T-helper 2 cell treated with Interferon-gamma antibody and Interleukin-4, amounts not matched to agents 100 ng/mL and 5 ng/mL, for 36 hours (primary cell): ENCODE measurements around the gene RPH3AL. TPM values are rescaled to one million over a fixed set of nuclear protein-coding genes. Genes with fewer than 3 reads are reported as not detected.

Source experiments
- intact Hi-C: fragments of 100-400 bp; cut with micrococcal nuclease; formaldehyde crosslinking; loops from one replicate; pipeline ENCODE4 v1.15.1; 2023
- total RNA-seq: library from RNA; stranded (reverse); gene quantifications from 2 replicates; pipeline ENCODE4 v1.2.3, GENCODE V29; 2022

Gene RPH3AL
- total RNA-seq, 1 donor from 2014 or later = 4.9 TPM

GRCh38 chr17:301681-302299 lies 50.8 kb downstream of the RPH3AL start:
- intact Hi-C loops = no loop called here

- intact Hi-C loops = no loop called here
These were observed 51.7 kb downstream of the RPH3AL start for GRCh38 chr17:300881-301280.

- intact Hi-C loops = no loop called here
These were observed 53.1 kb downstream of the RPH3AL start for GRCh38 chr17:299546-299945.

GRCh38 chr17:298791-299450 lies 53.7 kb downstream of the RPH3AL start:
- intact Hi-C loops = no loop called here

GRCh38 chr17:297758-298157 lies 54.8 kb downstream of the RPH3AL start:
- intact Hi-C loops = no loop called here

- intact Hi-C loops = no loop called here
These were observed 55.5 kb downstream of the RPH3AL start for GRCh38 chr17:296906-297690.

GRCh38 chr17:296379-296778 lies 56.2 kb downstream of the RPH3AL start:
- intact Hi-C loops = no loop called here

GRCh38 chr17:292531-293382 lies 59.9 kb downstream of the RPH3AL start:
- intact Hi-C loops = no loop called here

GRCh38 chr17:292016-292415 lies 60.6 kb downstream of the RPH3AL start:
- intact Hi-C loops = no loop called here

GRCh38 chr17:291587-291986 lies 61.0 kb downstream of the RPH3AL start:
- intact Hi-C loops = no loop called here

- intact Hi-C loops = no loop called here
These were observed 62.0 kb downstream of the RPH3AL start for GRCh38 chr17:290626-291025.

- intact Hi-C loops = no loop called here
These were observed 62.5 kb downstream of the RPH3AL start for GRCh38 chr17:290121-290521.

GRCh38 chr17:289409-289808 lies 63.2 kb downstream of the RPH3AL start:
- intact Hi-C loops = no loop called here

- intact Hi-C loops = no loop called here
These were observed 63.7 kb downstream of the RPH3AL start for GRCh38 chr17:288802-289356.

- intact Hi-C loops = no loop called here
These were observed 66.0 kb downstream of the RPH3AL start for GRCh38 chr17:286571-286970.

GRCh38 chr17:285751-286422 lies 66.7 kb downstream of the RPH3AL start:
- intact Hi-C loops = no loop called here

- intact Hi-C loops = no loop called here
These were observed 67.8 kb downstream of the RPH3AL start for GRCh38 chr17:284676-285355.

GRCh38 chr17:283911-284675 lies 68.5 kb downstream of the RPH3AL start:
- intact Hi-C loops = no loop called here
